ENCODE measurements around the gene TRPM4. TPM values are rescaled to one million over a fixed set of nuclear protein-coding genes. Genes with fewer than 3 reads are reported as not detected.
"Not testable (repeated sequence)": the region's sequence is repeated elsewhere in the genome, so short reads cannot be mapped to it uniquely, and the experiment has no call there.

TRPM4 gene
- total RNA-seq, 4 donors from 2014 or later = 7.6 to 28.9 (median 18.0) TPM

DNA sequence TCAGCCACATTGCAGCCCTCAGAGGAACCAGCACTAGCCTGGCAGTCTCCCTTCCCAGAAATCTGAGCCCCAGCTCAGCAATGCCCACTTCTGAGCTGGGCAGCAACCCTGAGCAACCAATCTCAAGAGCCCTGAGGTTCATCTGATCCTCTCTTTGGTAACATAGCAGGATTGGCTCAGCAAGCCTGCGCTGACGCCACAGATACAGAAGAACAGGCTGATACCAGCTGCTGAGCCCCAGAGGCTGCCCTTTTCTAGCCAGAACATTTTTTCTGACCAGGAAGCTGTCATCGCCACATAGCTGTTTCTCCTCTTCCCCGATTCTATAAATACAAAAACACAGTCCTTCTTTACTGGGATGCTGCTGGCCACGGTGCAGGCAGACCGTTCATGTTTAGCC lies 59.8 kb downstream of the TRPM4 start:
- TF ChIP-seq, protein P1, sequence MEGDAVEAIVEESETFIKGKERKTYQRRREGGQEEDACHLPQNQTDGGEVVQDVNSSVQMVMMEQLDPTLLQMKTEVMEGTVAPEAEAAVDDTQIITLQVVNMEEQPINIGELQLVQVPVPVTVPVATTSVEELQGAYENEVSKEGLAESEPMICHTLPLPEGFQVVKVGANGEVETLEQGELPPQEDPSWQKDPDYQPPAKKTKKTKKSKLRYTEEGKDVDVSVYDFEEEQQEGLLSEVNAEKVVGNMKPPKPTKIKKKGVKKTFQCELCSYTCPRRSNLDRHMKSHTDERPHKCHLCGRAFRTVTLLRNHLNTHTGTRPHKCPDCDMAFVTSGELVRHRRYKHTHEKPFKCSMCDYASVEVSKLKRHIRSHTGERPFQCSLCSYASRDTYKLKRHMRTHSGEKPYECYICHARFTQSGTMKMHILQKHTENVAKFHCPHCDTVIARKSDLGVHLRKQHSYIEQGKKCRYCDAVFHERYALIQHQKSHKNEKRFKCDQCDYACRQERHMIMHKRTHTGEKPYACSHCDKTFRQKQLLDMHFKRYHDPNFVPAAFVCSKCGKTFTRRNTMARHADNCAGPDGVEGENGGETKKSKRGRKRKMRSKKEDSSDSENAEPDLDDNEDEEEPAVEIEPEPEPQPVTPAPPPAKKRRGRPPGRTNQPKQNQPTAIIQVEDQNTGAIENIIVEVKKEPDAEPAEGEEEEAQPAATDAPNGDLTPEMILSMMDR (IDR thresholded peaks at IDR 0.05) = no peak
- no peak for TF ChIP-seq POLR2A (IDR thresholded peaks at IDR 0.05)
- WGBS, 2 donors = 71 to 79% methylated on average over 3 to 6 of the region's 6 CpGs
- intact Hi-C loops (cut with DNase I) = no loop called here
- H3K9me3 ChIP-seq = no peaks in the 10 kb centered on the region
- no peak for DNase-seq
- H3K27me3 ChIP-seq = no peaks in the 10 kb centered on the region
- H3K36me3 ChIP-seq = no peaks in the 10 kb centered on the region
- peaks cover 0 to 5% (median 0%) of the 10 kb centered on the region in 3 donors for H3K4me1 ChIP-seq
- no peak overlapping the region for H3K27ac ChIP-seq
- no peak overlapping the region for H3K4me3 ChIP-seq

DNA sequence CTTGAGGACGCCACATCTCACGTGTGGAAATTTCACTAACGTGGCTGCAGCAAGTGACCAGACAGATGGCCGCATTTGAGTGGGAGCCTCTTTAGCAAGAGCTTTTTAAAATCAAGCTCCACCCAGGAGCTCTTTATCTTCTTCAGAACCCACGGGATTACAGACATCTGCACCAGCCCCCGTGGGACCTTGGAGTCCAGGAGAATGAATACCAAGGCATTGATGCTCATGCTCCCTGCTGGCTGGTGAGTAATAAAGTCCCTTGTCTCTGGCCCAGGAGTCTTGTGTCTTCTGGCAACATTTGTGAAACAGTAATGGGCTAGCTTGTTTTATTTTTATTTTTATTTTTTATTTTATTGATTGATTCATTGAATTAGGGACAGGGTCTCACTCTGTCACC lies 64.4 kb downstream of the TRPM4 start:
- intact Hi-C loops (cut with DNase I) = no loop called here
- TF ChIP-seq, protein P1 (IDR thresholded peaks at IDR 0.05) = no peak
- no peak for TF ChIP-seq POLR2A (IDR thresholded peaks at IDR 0.05)
- Histone ChIP-seq H3K9me3 (no peaks in the 10 kb centered on the region), H3K27ac (no peak overlapping the region), H3K27me3 (peaks cover 0 to 2% (median 0%) of the 10 kb centered on the region in 4 donors), H3K36me3 (no peaks in the 10 kb centered on the region), H3K4me1 (peaks cover 0 to 10% (median 3%) of the 10 kb centered on the region in 3 donors), H3K4me3 (no peak overlapping the region)
- no peak for DNase-seq
- 75 to 81% methylated on average over 6 of the region's 6 CpGs for WGBS, 2 donors

DNA sequence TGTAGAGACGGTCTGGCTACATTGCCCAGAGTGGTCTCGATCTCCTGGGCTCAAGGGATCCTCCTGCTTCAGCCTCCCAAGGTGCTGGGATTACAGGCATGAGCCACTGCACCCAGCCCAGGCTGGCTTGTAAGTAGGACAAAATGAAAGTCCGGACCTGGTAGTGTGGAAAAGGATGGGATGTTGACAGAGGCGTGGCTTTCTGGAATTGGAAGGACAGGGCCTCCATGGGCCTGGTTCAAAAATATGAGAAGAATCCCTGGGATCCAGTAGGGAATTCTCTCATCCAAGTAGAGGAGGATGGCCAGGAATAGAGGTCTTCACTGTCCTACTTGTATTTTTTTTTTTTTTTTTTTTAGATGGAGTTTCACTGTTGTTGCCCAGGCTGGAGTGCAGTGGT lies 64.9 kb downstream of the TRPM4 start:
- H3K9me3 ChIP-seq = no peaks in the 10 kb centered on the region
- peaks cover 0 to 10% (median 3%) of the 10 kb centered on the region in 3 donors for H3K4me1 ChIP-seq
- H3K4me3 ChIP-seq = no peak overlapping the region
- no peak for DNase-seq
- no peaks in the 10 kb centered on the region for H3K36me3 ChIP-seq
- TF ChIP-seq, protein P1 (IDR thresholded peaks at IDR 0.05) = no peak
- no peak for TF ChIP-seq POLR2A (IDR thresholded peaks at IDR 0.05)
- H3K27me3 ChIP-seq = peaks cover 0 to 2% (median 0%) of the 10 kb centered on the region in 4 donors
- 78 to 88% methylated on average over 1 to 3 of the region's 4 CpGs for WGBS, 2 donors
- no peak overlapping the region for H3K27ac ChIP-seq
- intact Hi-C loops (cut with DNase I) = no loop called here

DNA sequence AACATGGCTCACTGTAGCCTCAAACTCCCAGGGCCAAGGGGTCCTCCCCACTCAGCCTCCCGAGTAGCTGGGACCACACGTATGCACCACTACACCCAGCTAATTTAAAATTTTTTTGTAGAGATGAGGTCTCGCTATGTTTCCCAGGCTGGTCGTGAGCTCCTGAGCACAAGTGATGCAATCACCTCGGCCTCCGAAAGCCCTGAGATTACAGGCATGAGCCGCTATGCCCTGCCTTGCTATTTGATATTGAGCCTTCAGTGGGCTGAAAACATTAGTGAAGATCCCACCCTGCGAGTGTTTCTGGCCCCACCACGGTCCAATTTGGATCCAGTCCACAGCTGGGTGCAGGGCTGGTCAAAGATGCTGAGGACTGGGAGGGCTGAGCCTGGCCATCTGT lies 65.9 kb downstream of the TRPM4 start:
- no peaks in the 10 kb centered on the region for H3K36me3 ChIP-seq
- intact Hi-C loops (cut with DNase I) = no loop called here
- no peak for DNase-seq
- H3K4me1 ChIP-seq = peaks cover 0 to 10% (median 3%) of the 10 kb centered on the region in 3 donors
- no peak overlapping the region for H3K27ac ChIP-seq
- H3K27me3 ChIP-seq = peaks cover 0 to 2% (median 0%) of the 10 kb centered on the region in 4 donors
- H3K9me3 ChIP-seq = no peaks in the 10 kb centered on the region
- 79 to 88% methylated on average over 6 to 7 of the region's 9 CpGs for WGBS, 2 donors
- no peak overlapping the region for H3K4me3 ChIP-seq
- TF ChIP-seq POLR2A (IDR thresholded peaks at IDR 0.05) = no peak
- TF ChIP-seq, protein P1 (IDR thresholded peaks at IDR 0.05) = no peak

DNA sequence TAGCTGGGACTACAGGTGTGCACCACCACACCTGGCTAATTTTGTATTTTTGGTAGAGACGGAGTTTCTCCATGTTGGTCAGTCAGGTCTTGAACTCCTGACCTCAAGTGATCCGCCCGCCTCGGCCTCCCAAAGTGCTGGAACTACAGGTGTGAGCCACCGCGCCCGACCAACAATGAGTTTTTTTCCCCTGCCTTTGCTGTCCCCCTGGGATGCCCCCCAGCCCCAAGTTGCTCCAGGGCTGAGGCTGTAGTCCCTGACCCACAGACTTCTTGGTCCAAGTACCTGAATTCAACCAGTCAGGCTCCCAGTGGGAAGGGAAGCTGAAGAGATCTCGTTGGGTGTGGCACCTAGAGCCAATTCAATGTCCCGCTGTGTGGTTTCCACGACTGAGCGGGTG lies 66.8 kb downstream of the TRPM4 start:
- intact Hi-C loops (cut with DNase I); H3K27ac ChIP-seq; H3K4me3 ChIP-seq; DNase-seq; H3K9me3 ChIP-seq; H3K27me3 ChIP-seq; H3K36me3 ChIP-seq: not testable (repeated sequence)
- peaks cover 0 to 10% (median 3%) of the 10 kb centered on the region in 3 donors for H3K4me1 ChIP-seq
- WGBS, 2 donors = 82 to 96% methylated on average over 4 to 11 of the region's 11 CpGs

DNA sequence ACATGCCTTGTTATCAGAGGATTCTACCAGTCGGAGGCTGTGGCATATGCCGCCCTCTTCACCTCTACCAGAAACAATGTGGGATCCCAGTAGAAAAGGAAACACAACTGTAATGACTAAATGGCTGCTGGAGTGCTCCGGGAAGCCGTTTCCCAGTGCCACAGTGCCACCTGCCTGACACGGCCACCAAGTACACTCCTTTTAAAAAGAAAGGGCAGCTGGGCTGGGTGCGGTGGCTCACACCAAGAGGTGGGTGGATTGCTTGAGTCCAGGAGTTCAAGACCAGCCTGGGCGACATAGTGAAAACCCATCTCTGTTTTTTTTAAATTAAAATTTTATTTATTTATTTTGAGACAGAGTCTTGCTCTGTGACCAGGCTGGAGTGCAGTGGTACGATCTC lies 67.3 kb downstream of the TRPM4 start:
- TF ChIP-seq, protein P1 (IDR thresholded peaks at IDR 0.05) = peak in 5 of 6 experiments; percentile 15 to 77 (median 56)
- no peak for TF ChIP-seq POLR2A (IDR thresholded peaks at IDR 0.05)
- no peak for DNase-seq
- Histone ChIP-seq H3K36me3 (no peaks in the 10 kb centered on the region), H3K4me1 (peaks cover 0 to 10% (median 3%) of the 10 kb centered on the region in 3 donors), H3K4me3 (no peak overlapping the region), H3K27me3 (peaks cover 0 to 2% (median 0%) of the 10 kb centered on the region in 4 donors), H3K9me3 (no peaks in the 10 kb centered on the region), H3K27ac (no peak overlapping the region)
- intact Hi-C loops (cut with DNase I) = loop anchor here (5.0 kb wide), 1 partner anchor 77 kb away; no protein-coding TSS in a partner anchor
- WGBS, 2 donors = 20 to 29% methylated on average over 8 of the region's 8 CpGs

Data from esophagus squamous epithelium (tissue), 5 donors.